CD4-positive, alpha-beta T cell treated with Interleukin-17A for 1 hour (primary cell): Measurements from ENCODE around the gene CTNNA1.
A peak's percentile ranks its signal among the peaks of the same experiment; 100 is the strongest.
"Not testable (repeated sequence)": the region's sequence is repeated elsewhere in the genome, so short reads cannot be mapped to it uniquely, and the experiment has no call there.

Experiments used
- DNase-seq: peaks from one replicate; pipeline ENCODE4 v3.0.0-alpha.2; 2020

The CTNNA1 gene

GRCh38 chr5:138819081-138819480 is 65.9 kb downstream of the CTNNA1 start:
- no peak for DNase-seq

- no peak for DNase-seq
Measured at GRCh38 chr5:138820695-138821094, 67.5 kb downstream of the CTNNA1 start.

GRCh38 chr5:138824516-138824915 is 71.3 kb downstream of the CTNNA1 start:
- DNase-seq = no peak

GRCh38 chr5:138824924-138825863 is 72.0 kb downstream of the CTNNA1 start:
- peak; percentile 6 for DNase-seq

GRCh38 chr5:138828556-138828955 is 75.3 kb downstream of the CTNNA1 start:
- DNase-seq = no peak

- DNase-seq = no peak
Measured at GRCh38 chr5:138829341-138829740, 76.1 kb downstream of the CTNNA1 start.

GRCh38 chr5:138831703-138832102 is 78.5 kb downstream of the CTNNA1 start:
- DNase-seq = no peak

GRCh38 chr5:138832218-138832617 is 79.0 kb downstream of the CTNNA1 start:
- no peak for DNase-seq

- DNase-seq = no peak
Measured at GRCh38 chr5:138833080-138833479, 79.9 kb downstream of the CTNNA1 start.

GRCh38 chr5:138833726-138834480 is 80.7 kb downstream of the CTNNA1 start:
- no peak for DNase-seq

GRCh38 chr5:138834853-138835252 is 81.6 kb downstream of the CTNNA1 start:
- not testable (repeated sequence) for DNase-seq

- no peak for DNase-seq
Measured at GRCh38 chr5:138837160-138837559, 83.9 kb downstream of the CTNNA1 start.

GRCh38 chr5:138840103-138840502 is 86.9 kb downstream of the CTNNA1 start:
- DNase-seq = no peak

GRCh38 chr5:138841531-138841930 is 88.3 kb downstream of the CTNNA1 start:
- no peak for DNase-seq

GRCh38 chr5:138843316-138844124 is 90.3 kb downstream of the CTNNA1 start:
- no peak for DNase-seq

GRCh38 chr5:138844125-138844461 is 90.9 kb downstream of the CTNNA1 start:
- no peak for DNase-seq

- DNase-seq = no peak
Measured at GRCh38 chr5:138844812-138845513, 91.7 kb downstream of the CTNNA1 start.

- no peak for DNase-seq
Measured at GRCh38 chr5:138849439-138849838, 96.2 kb downstream of the CTNNA1 start.

- DNase-seq = no peak
Measured at GRCh38 chr5:138849882-138850281, 96.7 kb downstream of the CTNNA1 start.

- no peak for DNase-seq
Measured at GRCh38 chr5:138850865-138851435, 97.7 kb downstream of the CTNNA1 start.

- DNase-seq = no peak
Measured at GRCh38 chr5:138853132-138853531, 99.9 kb downstream of the CTNNA1 start.

- DNase-seq = no peak
Measured at GRCh38 chr5:138867011-138867410, 113.8 kb downstream of the CTNNA1 start.
